Gastroesophageal sphincter (tissue), 3 donors: Measurements from ENCODE around the gene EEF1AKMT4.

Experiments used
- CTCF ChIP-seq, 4 experiments: fragments of 200-600 bp in 2 of 4; fragments of 450-650 bp in 2 of 4; sonication (generic) in 1 of 4; IDR thresholded peaks; one replicate each; pipeline ENCODE4 v1.5.1; 2017 to 2019; ENCODE audit warnings: antibody characterized with exemption in 4 of 4, mild to moderate bottlenecking in 2 of 4, moderate library complexity in 2 of 4
- POLR2AphosphoS5 ChIP-seq: sonication (generic); formaldehyde crosslinking; IDR thresholded peaks from one replicate; pipeline ENCODE4 v1.6.1; 2017; ENCODE audit warnings: antibody characterized with exemption

DNA sequence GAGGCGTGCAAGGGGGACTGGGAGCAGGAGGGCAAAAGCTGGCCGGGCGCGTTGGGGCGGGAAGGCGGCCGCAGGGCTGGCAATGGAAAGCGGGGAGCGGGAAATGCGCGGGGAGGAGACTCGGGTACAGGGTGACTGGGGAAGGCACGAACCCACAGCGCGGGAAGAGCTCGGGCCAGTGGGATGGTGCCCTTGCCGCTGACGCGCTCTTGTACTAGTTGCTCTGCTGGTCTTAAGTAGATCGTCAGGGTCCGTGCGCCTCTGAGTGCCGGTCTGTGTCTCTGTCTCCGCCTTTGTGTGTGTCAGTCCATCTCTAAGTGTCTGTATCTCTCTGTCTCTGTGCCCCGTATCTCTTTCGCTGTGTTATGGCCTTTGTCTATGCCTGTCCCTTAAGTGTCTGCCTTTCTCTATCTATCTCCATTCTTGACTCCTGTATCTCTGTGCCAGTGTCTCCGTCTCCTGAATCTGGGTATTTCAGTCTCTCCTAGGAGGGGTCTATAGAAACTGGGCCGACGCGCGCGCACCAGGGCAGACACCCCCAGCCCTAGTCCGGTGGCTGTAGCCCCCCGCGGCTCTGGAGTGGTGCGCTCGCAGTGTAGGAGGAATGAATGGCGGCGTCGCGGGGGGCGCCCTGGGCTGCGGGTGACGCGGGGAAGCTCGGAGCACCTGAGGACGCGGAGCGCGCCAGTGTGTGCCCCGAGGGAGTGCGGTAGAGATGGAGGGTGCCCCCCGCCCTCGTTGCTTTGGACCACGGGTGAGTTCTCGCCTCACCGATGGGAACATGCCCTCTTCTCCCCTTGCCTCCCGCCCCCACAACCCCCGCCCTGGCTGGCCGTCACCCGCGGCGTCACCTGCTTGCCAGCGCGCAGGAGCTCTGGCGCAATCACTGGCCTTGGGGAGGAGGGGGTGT lies 12.6 kb downstream of the EEF1AKMT4 start:
- TF ChIP-seq CTCF (IDR thresholded peaks at IDR 0.05) (no peak), POLR2AphosphoS5 (no peak)
